Neural progenitor cell (in vitro differentiated cells): ENCODE data around the gene PIGK.

Source experiments
- EZH2 ChIP-seq: fragments of 200-600 bp; sonication (generic); IDR thresholded peaks from 2 replicates; pipeline ENCODE4 v1.6.1; 2017; ENCODE audit warnings: antibody characterized with exemption, mild to moderate bottlenecking, moderate library complexity
- TF ChIP-seq, protein P1 (sequence below): fragments of 200-600 bp; sonication (generic); IDR thresholded peaks from 2 replicates; pipeline ENCODE4 v1.5.1; 2017; ENCODE audit warnings: antibody characterized with exemption, mild to moderate bottlenecking

DNA sequence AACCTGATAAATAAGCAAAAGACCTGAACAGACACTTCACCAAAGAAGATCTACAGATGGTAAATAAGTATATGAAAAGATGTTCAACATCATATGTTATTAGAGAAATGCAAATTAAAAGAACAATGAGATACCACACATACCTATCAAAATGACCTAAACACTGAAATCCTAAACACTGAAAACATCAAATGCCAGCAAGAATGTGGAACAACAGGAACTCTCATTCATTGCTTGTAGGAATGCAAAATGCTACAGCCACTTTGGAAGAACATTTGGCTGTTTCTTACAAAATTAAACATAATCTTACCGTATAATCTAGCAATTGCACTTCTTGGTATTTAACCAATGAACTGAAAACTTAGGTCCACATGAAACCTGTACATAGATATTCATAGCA lies 14.9 kb upstream of the PIGK start:
- TF ChIP-seq, protein P1, sequence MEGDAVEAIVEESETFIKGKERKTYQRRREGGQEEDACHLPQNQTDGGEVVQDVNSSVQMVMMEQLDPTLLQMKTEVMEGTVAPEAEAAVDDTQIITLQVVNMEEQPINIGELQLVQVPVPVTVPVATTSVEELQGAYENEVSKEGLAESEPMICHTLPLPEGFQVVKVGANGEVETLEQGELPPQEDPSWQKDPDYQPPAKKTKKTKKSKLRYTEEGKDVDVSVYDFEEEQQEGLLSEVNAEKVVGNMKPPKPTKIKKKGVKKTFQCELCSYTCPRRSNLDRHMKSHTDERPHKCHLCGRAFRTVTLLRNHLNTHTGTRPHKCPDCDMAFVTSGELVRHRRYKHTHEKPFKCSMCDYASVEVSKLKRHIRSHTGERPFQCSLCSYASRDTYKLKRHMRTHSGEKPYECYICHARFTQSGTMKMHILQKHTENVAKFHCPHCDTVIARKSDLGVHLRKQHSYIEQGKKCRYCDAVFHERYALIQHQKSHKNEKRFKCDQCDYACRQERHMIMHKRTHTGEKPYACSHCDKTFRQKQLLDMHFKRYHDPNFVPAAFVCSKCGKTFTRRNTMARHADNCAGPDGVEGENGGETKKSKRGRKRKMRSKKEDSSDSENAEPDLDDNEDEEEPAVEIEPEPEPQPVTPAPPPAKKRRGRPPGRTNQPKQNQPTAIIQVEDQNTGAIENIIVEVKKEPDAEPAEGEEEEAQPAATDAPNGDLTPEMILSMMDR = no peak
- TF ChIP-seq EZH2 = no peak
